ENCODE measurements around the gene UVRAG. TPM values are rescaled to one million over a fixed set of nuclear protein-coding genes. Genes with fewer than 3 reads are reported as not detected.

UVRAG gene
- total and polyA plus RNA-seq, 2 of the 13 experiments (the other 11 are each of a cell fraction or from before 2014, with no cell fraction given) = 9.7 to 17.3 TPM

DNA sequence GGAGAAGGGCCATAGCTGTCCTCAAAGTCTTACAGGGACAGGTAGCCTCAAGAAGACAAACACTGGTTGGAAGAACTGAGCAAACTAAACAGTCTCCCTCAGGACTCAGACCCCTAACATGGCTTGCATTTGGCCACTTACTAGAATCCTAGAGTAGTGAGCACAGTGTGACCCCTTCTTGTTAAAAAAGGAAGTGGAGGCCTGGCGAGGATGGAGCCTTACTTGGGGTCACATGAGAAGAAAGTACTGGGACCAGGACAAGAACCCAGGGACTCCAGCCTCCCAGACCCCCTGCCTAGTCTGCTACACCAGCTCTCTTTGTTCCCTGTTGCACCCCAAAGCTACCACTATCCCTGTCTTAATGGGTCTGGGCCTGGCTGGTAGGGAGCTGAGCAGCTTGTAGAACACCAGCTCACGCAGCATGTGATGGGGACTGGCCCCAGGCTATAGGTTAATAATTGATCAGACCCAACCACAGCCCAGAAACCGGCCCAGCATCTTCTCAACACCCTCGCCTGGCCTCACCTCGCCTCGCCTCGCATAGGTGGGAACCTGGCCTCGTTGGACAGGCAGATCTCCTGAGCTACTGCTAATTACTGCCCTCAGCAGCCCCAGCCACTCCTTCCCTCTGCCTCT is 28.8 kb upstream of the UVRAG start (continued):
- TF ChIP-seq MYC (CRISPR knock-in tag; IDR thresholded peaks at IDR 0.05; ENCODE audit: borderline replicate concordance) (0 out of 2 replicates have a peak, but pooled peaks have one; percentile 21), POLR2A (IDR thresholded peaks at IDR 0.05; ENCODE audit: insufficient read depth in 1 of 2, low read depth in 2 of 2, low read length in 2 of 2) (peak in 1 of 2 experiments; percentile 38; a peak in 1 of 4 replicates), RXRA (CRISPR knock-in tag; IDR thresholded peaks at IDR 0.05) (peak; percentile 55; the same call in 1 of the 2 replicates), ZNF225 (CRISPR knock-in tag; IDR thresholded peaks at IDR 0.05) (no peak), MIXL1 (CRISPR knock-in tag; IDR thresholded peaks at IDR 0.05) (0 out of 2 replicates have a peak, but pooled peaks have one; percentile 20), SPEN (CRISPR knock-in tag; IDR thresholded peaks at IDR 0.05; ENCODE audit: low read depth) (0 out of 2 replicates have a peak, but pooled peaks have one; percentile 27), ZNF792 (CRISPR knock-in tag; IDR thresholded peaks at IDR 0.05) (peak; percentile 58; the same call in 1 of the 2 replicates), ELF1 (CRISPR knock-in tag; IDR thresholded peaks at IDR 0.05) (no peak), ZMYM3 (CRISPR knock-in tag; IDR thresholded peaks at IDR 0.05) (peak; percentile 20; the same call in 1 of the 2 replicates), RXRB (CRISPR knock-in tag; IDR thresholded peaks at IDR 0.05; ENCODE audit: borderline replicate concordance) (0 out of 2 replicates have a peak, but pooled peaks have one; percentile 20), ASH2L (IDR thresholded peaks at IDR 0.05; ENCODE audit: insufficient read length, low read depth, low read length) (peak; percentile 14), KAT8 (CRISPR knock-in tag; IDR thresholded peaks at IDR 0.05) (0 out of 2 replicates have a peak, but pooled peaks have one; percentile 27), SAP130 (CRISPR knock-in tag; IDR thresholded peaks at IDR 0.05; ENCODE audit: low read depth) (peak; percentile 24; the same call in 1 of the 2 replicates), RBM22 (optimal IDR thresholded peaks at IDR 0.05; ENCODE audit: low read length) (peak; percentile 30), PHB2 (IDR thresholded peaks at IDR 0.05; ENCODE audit: partially characterized antibody) (no peak), MAZ (IDR thresholded peaks at IDR 0.05; ENCODE audit: borderline replicate concordance, low read depth, low read length) (no peak), MAZ (CRISPR knock-in tag; IDR thresholded peaks at IDR 0.05; ENCODE audit: low read depth) (peak; percentile 58; the same call in 1 of the 2 replicates), ATF7-NPFF (CRISPR knock-in tag; IDR thresholded peaks at IDR 0.05; ENCODE audit: low read depth) (no peak)
- TF ChIP-seq, protein P1, sequence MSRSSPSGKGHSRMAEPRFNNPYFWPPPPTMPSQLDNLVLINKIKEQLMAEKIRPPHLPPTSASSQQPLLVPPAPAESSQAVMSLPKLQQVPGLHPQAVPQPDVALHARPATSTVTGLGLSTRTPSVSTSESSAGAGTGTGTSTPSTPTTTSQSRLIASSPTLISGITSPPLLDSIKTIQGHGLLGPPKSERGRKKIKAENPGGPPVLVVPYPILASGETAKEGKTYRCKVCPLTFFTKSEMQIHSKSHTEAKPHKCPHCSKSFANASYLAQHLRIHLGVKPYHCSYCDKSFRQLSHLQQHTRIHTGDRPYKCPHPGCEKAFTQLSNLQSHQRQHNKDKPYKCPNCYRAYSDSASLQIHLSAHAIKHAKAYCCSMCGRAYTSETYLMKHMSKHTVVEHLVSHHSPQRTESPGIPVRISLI (CRISPR knock-in tag; IDR thresholded peaks at IDR 0.05; ENCODE audit: borderline replicate concordance) = no peak
- TF ChIP-seq, protein P2, sequence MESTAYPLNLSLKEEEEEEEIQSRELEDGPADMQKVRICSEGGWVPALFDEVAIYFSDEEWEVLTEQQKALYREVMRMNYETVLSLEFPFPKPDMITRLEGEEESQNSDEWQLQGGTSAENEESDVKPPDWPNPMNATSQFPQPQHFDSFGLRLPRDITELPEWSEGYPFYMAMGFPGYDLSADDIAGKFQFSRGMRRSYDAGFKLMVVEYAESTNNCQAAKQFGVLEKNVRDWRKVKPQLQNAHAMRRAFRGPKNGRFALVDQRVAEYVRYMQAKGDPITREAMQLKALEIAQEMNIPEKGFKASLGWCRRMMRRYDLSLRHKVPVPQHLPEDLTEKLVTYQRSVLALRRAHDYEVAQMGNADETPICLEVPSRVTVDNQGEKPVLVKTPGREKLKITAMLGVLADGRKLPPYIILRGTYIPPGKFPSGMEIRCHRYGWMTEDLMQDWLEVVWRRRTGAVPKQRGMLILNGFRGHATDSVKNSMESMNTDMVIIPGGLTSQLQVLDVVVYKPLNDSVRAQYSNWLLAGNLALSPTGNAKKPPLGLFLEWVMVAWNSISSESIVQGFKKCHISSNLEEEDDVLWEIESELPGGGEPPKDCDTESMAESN (CRISPR knock-in tag; conservative IDR thresholded peaks at IDR 0.05) = 0 out of 2 replicates have a peak, but pooled peaks have one; percentile 48
- TF ChIP-seq, protein P3, sequence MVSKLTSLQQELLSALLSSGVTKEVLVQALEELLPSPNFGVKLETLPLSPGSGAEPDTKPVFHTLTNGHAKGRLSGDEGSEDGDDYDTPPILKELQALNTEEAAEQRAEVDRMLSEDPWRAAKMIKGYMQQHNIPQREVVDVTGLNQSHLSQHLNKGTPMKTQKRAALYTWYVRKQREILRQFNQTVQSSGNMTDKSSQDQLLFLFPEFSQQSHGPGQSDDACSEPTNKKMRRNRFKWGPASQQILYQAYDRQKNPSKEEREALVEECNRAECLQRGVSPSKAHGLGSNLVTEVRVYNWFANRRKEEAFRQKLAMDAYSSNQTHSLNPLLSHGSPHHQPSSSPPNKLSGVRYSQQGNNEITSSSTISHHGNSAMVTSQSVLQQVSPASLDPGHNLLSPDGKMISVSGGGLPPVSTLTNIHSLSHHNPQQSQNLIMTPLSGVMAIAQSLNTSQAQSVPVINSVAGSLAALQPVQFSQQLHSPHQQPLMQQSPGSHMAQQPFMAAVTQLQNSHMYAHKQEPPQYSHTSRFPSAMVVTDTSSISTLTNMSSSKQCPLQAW (CRISPR knock-in tag; IDR thresholded peaks at IDR 0.05) = peak; percentile 89
- TF ChIP-seq, protein P4, sequence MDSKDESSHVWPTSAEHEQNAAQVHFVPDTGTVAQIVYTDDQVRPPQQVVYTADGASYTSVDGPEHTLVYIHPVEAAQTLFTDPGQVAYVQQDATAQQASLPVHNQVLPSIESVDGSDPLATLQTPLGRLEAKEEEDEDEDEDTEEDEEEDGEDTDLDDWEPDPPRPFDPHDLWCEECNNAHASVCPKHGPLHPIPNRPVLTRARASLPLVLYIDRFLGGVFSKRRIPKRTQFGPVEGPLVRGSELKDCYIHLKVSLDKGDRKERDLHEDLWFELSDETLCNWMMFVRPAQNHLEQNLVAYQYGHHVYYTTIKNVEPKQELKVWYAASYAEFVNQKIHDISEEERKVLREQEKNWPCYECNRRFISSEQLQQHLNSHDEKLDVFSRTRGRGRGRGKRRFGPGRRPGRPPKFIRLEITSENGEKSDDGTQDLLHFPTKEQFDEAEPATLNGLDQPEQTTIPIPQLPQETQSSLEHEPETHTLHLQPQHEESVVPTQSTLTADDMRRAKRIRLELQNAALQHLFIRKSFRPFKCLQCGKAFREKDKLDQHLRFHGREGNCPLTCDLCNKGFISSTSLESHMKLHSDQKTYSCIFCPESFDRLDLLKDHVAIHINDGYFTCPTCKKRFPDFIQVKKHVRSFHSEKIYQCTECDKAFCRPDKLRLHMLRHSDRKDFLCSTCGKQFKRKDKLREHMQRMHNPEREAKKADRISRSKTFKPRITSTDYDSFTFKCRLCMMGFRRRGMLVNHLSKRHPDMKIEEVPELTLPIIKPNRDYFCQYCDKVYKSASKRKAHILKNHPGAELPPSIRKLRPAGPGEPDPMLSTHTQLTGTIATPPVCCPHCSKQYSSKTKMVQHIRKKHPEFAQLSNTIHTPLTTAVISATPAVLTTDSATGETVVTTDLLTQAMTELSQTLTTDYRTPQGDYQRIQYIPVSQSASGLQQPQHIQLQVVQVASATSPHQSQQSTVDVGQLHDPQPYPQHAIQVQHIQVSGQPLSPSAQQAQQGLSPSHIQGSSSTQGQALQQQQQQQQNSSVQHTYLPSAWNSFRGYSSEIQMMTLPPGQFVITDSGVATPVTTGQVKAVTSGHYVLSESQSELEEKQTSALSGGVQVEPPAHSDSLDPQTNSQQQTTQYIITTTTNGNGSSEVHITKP (CRISPR knock-in tag; IDR thresholded peaks at IDR 0.05; ENCODE audit: low read depth) = peak; percentile 21; the same call in 1 of the 2 replicates

All from HepG2 (cell line).